Measurements from ENCODE around the gene MED14. TPM values are rescaled to one million over a fixed set of nuclear protein-coding genes. Genes with fewer than 3 reads are reported as not detected.
"Not testable (repeated sequence)": the region's sequence is repeated elsewhere in the genome, so short reads cannot be mapped to it uniquely, and the experiment has no call there.

The MED14 gene
- total and polyA plus RNA-seq, 2 of the 4 experiments (the other 2 are of a cell fraction) = 17.6 to 25.9 TPM

GRCh38 chrX:40782644-40783259, 47.4 kb upstream of the MED14 start:
- ATAC-seq (ENCODE audit: low read depth); H2AK5ac ChIP-seq (ENCODE audit: low read depth, low read length); H3K27ac ChIP-seq (ENCODE audit: insufficient read depth, low read length); dilution Hi-C loops (cut with HindIII; ENCODE audit: low sequenced_read_pairs, unreplicated experiment); H2BK120ac ChIP-seq (ENCODE audit: low read depth, low read length); H3K56ac ChIP-seq (ENCODE audit: extremely low read depth, insufficient read depth, low read length); H3K9ac ChIP-seq (ENCODE audit: low read depth, low read length); H3K9me3 ChIP-seq (ENCODE audit: control insufficient read depth, insufficient read depth, low read length); intact Hi-C loops (cut with micrococcal nuclease); H2BK15ac ChIP-seq (ENCODE audit: low read depth, low read length); H3K4ac ChIP-seq (ENCODE audit: low read depth, low read length); H2BK20ac ChIP-seq (ENCODE audit: low read depth, low read length); DNase-seq; H4K8ac ChIP-seq (ENCODE audit: low read depth in 2 of 2, low read length in 2 of 2); in situ Hi-C loops (cut with MboI; ENCODE audit: low sequenced_read_pairs); H3K14ac ChIP-seq (replicated peaks; ENCODE audit: low read depth, low read length); H2AFZ ChIP-seq (replicated peaks; ENCODE audit: low read length, poor library complexity); H2BK5ac ChIP-seq (ENCODE audit: low read depth, low read length, poor library complexity, severe bottlenecking); BruUV-seq (replicated peaks); H3K4me3 ChIP-seq (ENCODE audit: insufficient read depth, low read depth, low read length); H4K5ac ChIP-seq (ENCODE audit: low read depth, low read length); H3K18ac ChIP-seq (ENCODE audit: low read depth, low read length); H3K4me2 ChIP-seq (ENCODE audit: low read depth, low read length); H3K36me3 ChIP-seq (ENCODE audit: control insufficient read depth, insufficient read depth, low read length); H4K20me1 ChIP-seq (ENCODE audit: insufficient read depth, low read length); H3K9me1 ChIP-seq (ENCODE audit: insufficient read depth, low read length); H3K27me3 ChIP-seq (ENCODE audit: control insufficient read depth, insufficient read depth, low read length); H3K79me1 ChIP-seq (ENCODE audit: low read depth in 1 of 2, low read length in 2 of 2); H3K4me1 ChIP-seq (ENCODE audit: control insufficient read depth, insufficient read depth, low read length); H4K91ac ChIP-seq (ENCODE audit: insufficient read depth, low read depth, low read length); H2AK9ac ChIP-seq (replicated peaks; ENCODE audit: low read depth, low read length, poor library complexity); H3K23ac ChIP-seq (ENCODE audit: low read depth, low read length): not testable (repeated sequence)
- CTCF ChIA-PET = interaction anchor here (1.3 to 1.6 kb wide), 2 partner anchors 11 to 131 kb away, joined by 4 to 5 read pairs; no protein-coding TSS in a partner anchor
- POLR2A ChIA-PET (ENCODE audit: unreplicated experiment) = interaction anchor here (0.6 kb wide), 1 partner anchor 397 kb away, joined by 11 read pairs; no protein-coding TSS in a partner anchor
- WGBS, 2 experiments (ENCODE audit: extremely low coverage in 2 of 2, insufficient read length in 1 of 2) = no CpG with 5 or more reads among the region's 11 CpGs

Data from IMR-90 (cell line).